ENCODE measurements around the gene AHNAK. TPM values are rescaled to one million over a fixed set of nuclear protein-coding genes. Genes with fewer than 3 reads are reported as not detected.

The AHNAK gene
- total RNA-seq, 3 donors from 2014 or later, result 12.3 to 22.7 (median 13.3) TPM

- no peak for DNase-seq
- Mint-ChIP-seq H3K4me3 (no peak overlapping the region), H3K27me3 (ENCODE audit: low read depth) (no peaks in the 10 kb centered on the region), H3K36me3 (ENCODE audit: insufficient read depth) (no peaks in the 10 kb centered on the region), H3K9me3 (no peaks in the 10 kb centered on the region), H3K4me1 (ENCODE audit: low read depth) (peaks cover 61% of the 10 kb centered on the region)
- no peak for ATAC-seq
These were observed 116.2 kb downstream of the AHNAK start for GRCh38 chr11:62430425-62430824.

DNA sequence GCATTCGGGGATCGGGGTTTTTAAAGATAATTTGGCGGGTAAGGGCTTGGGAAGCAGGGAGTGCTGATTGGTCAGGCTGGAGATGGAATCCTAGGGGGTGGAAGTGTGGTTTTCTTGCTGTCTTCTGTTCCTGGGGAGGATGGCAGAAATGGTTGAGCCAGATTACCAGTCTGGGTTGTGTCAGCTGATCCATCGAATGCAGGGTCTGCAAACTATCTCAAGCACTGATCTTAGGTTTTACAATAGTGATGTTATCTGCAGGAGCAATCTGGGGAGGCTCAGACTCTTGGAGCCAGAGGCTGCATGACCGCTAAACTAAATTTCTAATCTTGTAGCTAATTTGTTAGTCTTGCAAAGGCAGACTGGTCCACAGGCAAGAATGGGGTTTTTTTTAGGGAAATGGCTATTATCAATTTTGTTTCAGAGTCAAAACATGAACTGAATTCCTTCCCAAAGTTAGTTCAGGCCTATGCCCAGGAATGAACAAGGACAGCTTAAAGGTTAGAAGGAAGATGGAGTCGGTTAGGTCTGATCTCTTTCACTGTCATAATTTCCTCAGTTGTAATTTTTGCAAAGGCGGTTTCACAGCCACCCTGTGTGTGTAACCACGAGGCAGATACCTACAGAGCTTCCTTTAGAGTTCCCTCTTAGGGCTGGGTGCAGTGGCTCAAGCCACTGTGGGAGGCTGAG is 117.6 kb downstream of the AHNAK start:
- Mint-ChIP-seq H3K4me1 (ENCODE audit: low read depth) (peaks cover 57% of the 10 kb centered on the region), H3K9me3 (no peaks in the 10 kb centered on the region), H3K36me3 (ENCODE audit: insufficient read depth) (no peaks in the 10 kb centered on the region), H3K27me3 (ENCODE audit: low read depth) (no peaks in the 10 kb centered on the region), H3K4me3 (no peak overlapping the region)
- no peak for ATAC-seq
- DNase-seq, result no peak

GRCh38 chr11:62427630-62428233 is 118.9 kb downstream of the AHNAK start:
- Mint-ChIP-seq H3K27me3 (ENCODE audit: low read depth) (no peaks in the 10 kb centered on the region), H3K4me1 (ENCODE audit: low read depth) (peaks cover 46% of the 10 kb centered on the region), H3K9me3 (no peaks in the 10 kb centered on the region), H3K36me3 (ENCODE audit: insufficient read depth) (no peaks in the 10 kb centered on the region), H3K4me3 (peak overlapping the region; percentile 20)
- ATAC-seq (peak; percentile 64 to 70), DNase-seq (no peak)

DNA sequence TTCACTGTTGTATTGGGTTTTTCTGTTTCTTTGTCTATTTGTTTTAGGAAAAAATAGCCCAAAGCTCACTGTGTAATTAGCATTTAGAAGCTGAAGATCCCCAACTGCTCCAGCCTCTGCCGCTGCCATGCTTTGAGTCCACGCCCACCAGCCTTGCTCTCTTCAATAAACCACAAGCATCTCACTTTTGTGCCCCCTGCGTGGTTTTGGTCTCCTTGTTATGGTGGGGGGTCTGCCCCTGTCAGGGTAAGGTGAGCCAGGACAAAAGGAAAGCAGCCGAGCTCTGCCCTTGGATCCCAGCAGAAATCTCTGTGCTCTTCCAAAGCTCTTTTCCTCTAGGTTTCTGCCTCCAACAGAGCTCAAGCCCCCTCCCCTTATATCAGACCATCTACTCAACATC is 123.6 kb downstream of the AHNAK start:
- no peak overlapping the region for H3K4me3 Mint-ChIP-seq
- H3K4me1 Mint-ChIP-seq (ENCODE audit: low read depth), result peaks cover 20% of the 10 kb centered on the region
- no peak for ATAC-seq
- H3K36me3 Mint-ChIP-seq (ENCODE audit: insufficient read depth), result no peaks in the 10 kb centered on the region
- H3K9me3 Mint-ChIP-seq, result no peaks in the 10 kb centered on the region
- H3K27me3 Mint-ChIP-seq (ENCODE audit: low read depth), result no peaks in the 10 kb centered on the region
- DNase-seq, result no peak

GRCh38 chr11:62421996-62422395 is 124.6 kb downstream of the AHNAK start:
- Mint-ChIP-seq H3K36me3 (ENCODE audit: insufficient read depth) (no peaks in the 10 kb centered on the region), H3K4me1 (ENCODE audit: low read depth) (peaks cover 12% of the 10 kb centered on the region)
- ATAC-seq, result no peak

GRCh38 chr11:62420882-62421281 is 125.7 kb downstream of the AHNAK start:
- Mint-ChIP-seq H3K9me3 (no peaks in the 10 kb centered on the region), H3K36me3 (ENCODE audit: insufficient read depth) (no peaks in the 10 kb centered on the region), H3K4me1 (ENCODE audit: low read depth) (peaks cover 3% of the 10 kb centered on the region), H3K4me3 (no peak overlapping the region), H3K27me3 (ENCODE audit: low read depth) (no peaks in the 10 kb centered on the region)
- DNase-seq (no peak), ATAC-seq (no peak)

More at GRCh38 chr11:62421996-62422395, 124.6 kb downstream of the AHNAK start:
- DNase-seq, result no peak
- Mint-ChIP-seq H3K27me3 (ENCODE audit: low read depth) (no peaks in the 10 kb centered on the region), H3K4me3 (no peak overlapping the region), H3K9me3 (no peaks in the 10 kb centered on the region)

DNA sequence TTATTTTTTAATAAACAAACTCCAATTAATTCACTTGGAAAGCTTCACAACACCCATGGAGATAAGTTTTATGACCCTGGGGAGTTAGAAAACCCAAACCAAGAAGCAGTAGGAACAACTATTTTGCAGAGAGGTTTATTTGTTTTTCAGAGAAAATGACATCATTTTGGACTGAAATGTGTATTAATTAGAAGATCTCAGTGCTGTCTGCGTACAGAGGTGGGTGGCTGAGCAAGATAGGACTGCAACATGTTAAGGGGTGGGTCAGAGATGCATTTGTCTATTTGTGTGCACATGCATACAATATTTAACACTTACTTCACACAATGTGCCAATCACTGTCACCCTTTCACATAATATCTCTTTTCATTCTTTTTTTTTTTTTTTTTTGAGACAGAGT is 126.7 kb downstream of the AHNAK start:
- Mint-ChIP-seq H3K4me3 (no peak overlapping the region), H3K9me3 (no peaks in the 10 kb centered on the region), H3K36me3 (ENCODE audit: insufficient read depth) (no peaks in the 10 kb centered on the region), H3K27me3 (ENCODE audit: low read depth) (no peaks in the 10 kb centered on the region), H3K4me1 (ENCODE audit: low read depth) (peaks cover 3% of the 10 kb centered on the region)
- no peak for ATAC-seq
- no peak for DNase-seq

- Mint-ChIP-seq H3K27me3 (ENCODE audit: low read depth) (no peaks in the 10 kb centered on the region), H3K9me3 (no peaks in the 10 kb centered on the region), H3K4me1 (ENCODE audit: low read depth) (no peaks in the 10 kb centered on the region), H3K4me3 (no peak overlapping the region), H3K36me3 (ENCODE audit: insufficient read depth) (no peaks in the 10 kb centered on the region)
- no peak for DNase-seq
- no peak for ATAC-seq
These were observed 127.2 kb downstream of the AHNAK start for GRCh38 chr11:62419314-62419929.

- no peaks in the 10 kb centered on the region for H3K36me3 Mint-ChIP-seq (ENCODE audit: insufficient read depth)
- ATAC-seq, result no peak
- H3K9me3 Mint-ChIP-seq, result no peaks in the 10 kb centered on the region
- H3K4me1 Mint-ChIP-seq (ENCODE audit: low read depth), result no peaks in the 10 kb centered on the region
- DNase-seq, result no peak
- H3K4me3 Mint-ChIP-seq, result no peak within 1 kb of the TSS
- no peaks in the 10 kb centered on the region for H3K27me3 Mint-ChIP-seq (ENCODE audit: low read depth)
These were observed 127.9 kb downstream of the AHNAK start, which contains the start of gene SCGB1A1 for GRCh38 chr11:62418733-62419132. Gene SCGB1A1 (plus strand): TSS chr11:62419033. CDS start chr11:62419096, 63 bp downstream.

- Mint-ChIP-seq H3K4me3 (no peak overlapping the region), H3K9me3 (no peaks in the 10 kb centered on the region), H3K4me1 (ENCODE audit: low read depth) (no peaks in the 10 kb centered on the region), H3K36me3 (ENCODE audit: insufficient read depth) (no peaks in the 10 kb centered on the region), H3K27me3 (ENCODE audit: low read depth) (no peaks in the 10 kb centered on the region)
- no peak for ATAC-seq
- DNase-seq, result no peak
These were observed 128.5 kb downstream of the AHNAK start for GRCh38 chr11:62418136-62418535.

DNA sequence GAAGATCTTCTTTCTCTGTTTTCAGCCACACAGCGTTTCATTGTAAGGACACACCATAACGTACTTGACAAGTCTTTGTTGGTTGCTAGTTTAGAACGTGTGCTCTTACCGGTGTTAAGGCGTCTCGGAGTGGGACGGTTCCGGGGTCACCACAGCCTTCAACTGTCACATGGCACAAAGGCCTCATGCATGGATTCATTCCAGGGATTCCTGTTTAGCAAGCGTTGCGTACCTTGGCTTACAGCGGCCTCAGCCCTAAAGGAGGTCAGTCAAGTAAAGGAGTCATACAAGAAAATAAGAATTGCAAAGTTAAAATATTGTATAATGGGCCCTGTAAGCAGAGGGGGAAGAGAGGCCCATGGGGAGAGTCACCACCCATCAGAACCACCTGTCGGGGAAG is 130.0 kb downstream of the AHNAK start:
- H3K9me3 Mint-ChIP-seq, result no peaks in the 10 kb centered on the region
- H3K4me1 Mint-ChIP-seq (ENCODE audit: low read depth), result no peaks in the 10 kb centered on the region
- no peaks in the 10 kb centered on the region for H3K27me3 Mint-ChIP-seq (ENCODE audit: low read depth)
- H3K36me3 Mint-ChIP-seq (ENCODE audit: insufficient read depth), result no peaks in the 10 kb centered on the region
- no peak for ATAC-seq
- DNase-seq, result no peak
- no peak overlapping the region for H3K4me3 Mint-ChIP-seq

- H3K27me3 Mint-ChIP-seq (ENCODE audit: low read depth), result no peaks in the 10 kb centered on the region
- no peaks in the 10 kb centered on the region for H3K36me3 Mint-ChIP-seq (ENCODE audit: insufficient read depth)
These were observed 133.4 kb downstream of the AHNAK start for GRCh38 chr11:62413060-62413696.

DNA sequence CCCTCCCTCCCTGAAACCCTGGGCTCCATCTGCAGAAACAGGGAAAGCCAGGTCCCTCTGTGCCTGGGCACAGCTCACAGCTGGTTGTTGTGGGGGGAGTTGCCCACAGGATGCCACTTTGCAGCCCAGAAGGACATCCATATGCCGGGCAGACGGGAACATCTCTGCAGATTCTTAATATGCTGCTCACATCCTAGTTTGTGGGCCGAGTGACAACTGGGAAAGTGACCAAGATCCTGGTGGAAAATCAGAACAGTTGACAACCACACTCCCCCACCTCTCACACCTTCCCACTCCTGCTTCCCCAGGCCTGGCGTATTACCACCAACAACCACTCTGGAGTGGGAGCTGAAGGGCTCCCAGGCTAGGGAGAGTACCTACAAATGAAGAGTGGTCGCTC is 135.1 kb downstream of the AHNAK start:
- Mint-ChIP-seq H3K4me1 (ENCODE audit: low read depth) (no peaks in the 10 kb centered on the region), H3K9me3 (no peaks in the 10 kb centered on the region), H3K4me3 (no peak overlapping the region), H3K27me3 (ENCODE audit: low read depth) (no peaks in the 10 kb centered on the region), H3K36me3 (ENCODE audit: insufficient read depth) (no peaks in the 10 kb centered on the region)
- no peak for ATAC-seq
- no peak for DNase-seq

More at GRCh38 chr11:62413060-62413696, 133.4 kb downstream of the AHNAK start:
- Mint-ChIP-seq H3K4me1 (ENCODE audit: low read depth) (no peaks in the 10 kb centered on the region), H3K4me3 (no peak overlapping the region), H3K9me3 (no peaks in the 10 kb centered on the region)
- DNase-seq (no peak), ATAC-seq (no peak)

DNA sequence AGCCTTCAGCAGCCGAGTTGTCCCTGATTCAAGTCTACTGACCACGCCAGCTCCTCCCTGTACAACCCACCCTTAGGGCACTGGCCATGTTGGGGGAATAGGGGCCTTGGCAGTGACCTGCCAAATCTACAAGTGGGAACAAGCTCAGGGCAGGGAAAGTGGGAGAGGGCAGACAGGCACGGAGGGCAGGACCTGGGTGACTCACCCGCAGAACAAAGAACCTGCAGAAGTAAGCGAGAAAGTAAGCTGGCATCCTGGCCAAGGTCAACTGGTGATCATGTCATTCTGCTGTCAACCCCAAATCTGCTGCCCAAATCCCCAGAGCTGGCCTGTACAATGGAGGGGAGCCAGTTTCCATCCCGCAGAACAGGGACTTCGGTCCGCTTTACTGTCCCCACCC is 135.6 kb downstream of the AHNAK start:
- H3K36me3 Mint-ChIP-seq (ENCODE audit: insufficient read depth), result no peaks in the 10 kb centered on the region
- ATAC-seq (no peak), DNase-seq (no peak)
- no peaks in the 10 kb centered on the region for H3K4me1 Mint-ChIP-seq (ENCODE audit: low read depth)
- no peaks in the 10 kb centered on the region for H3K27me3 Mint-ChIP-seq (ENCODE audit: low read depth)
- H3K9me3 Mint-ChIP-seq, result no peaks in the 10 kb centered on the region
- no peak overlapping the region for H3K4me3 Mint-ChIP-seq

All from activated T-cell treated with anti-CD3 and anti-CD28 coated beads, Interleukin-2, amount 50 U/mL, for 4 hours (primary cell).